RPMI8226 (cell line): ENCODE data around the gene APLP2.
A peak's percentile ranks its signal among the peaks of the same experiment; 100 is the strongest.
"Not testable (repeated sequence)": the region's sequence is repeated elsewhere in the genome, so short reads cannot be mapped to it uniquely, and the experiment has no call there.

Experiments used
- DNase-seq: peaks from one replicate; pipeline ENCODE4 v3.0.0-alpha.2; 2015

Gene APLP2

GRCh38 chr11:130062026-130062425, 7.7 kb upstream of the APLP2 start:
- DNase-seq = no peak

DNA sequence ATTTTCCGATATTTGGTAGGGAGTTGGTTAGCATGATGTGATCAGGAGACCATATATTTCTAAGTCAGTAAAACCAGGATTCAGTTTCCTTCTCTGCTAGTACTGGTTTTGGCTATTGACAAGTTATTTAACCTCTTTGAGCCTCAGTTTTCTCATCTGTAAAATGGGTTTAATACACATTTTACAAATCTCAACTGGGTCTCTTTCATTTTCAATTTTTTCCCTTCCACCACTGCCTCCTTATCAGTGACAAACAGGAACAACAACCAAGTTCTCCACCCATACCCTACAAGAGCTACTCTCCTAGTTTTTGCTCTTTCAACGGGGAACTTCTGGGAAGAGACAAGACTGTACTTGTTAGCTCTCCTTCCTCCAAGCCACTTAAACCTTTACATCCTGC, 6.2 kb upstream of the APLP2 start:
- no peak for DNase-seq

DNA sequence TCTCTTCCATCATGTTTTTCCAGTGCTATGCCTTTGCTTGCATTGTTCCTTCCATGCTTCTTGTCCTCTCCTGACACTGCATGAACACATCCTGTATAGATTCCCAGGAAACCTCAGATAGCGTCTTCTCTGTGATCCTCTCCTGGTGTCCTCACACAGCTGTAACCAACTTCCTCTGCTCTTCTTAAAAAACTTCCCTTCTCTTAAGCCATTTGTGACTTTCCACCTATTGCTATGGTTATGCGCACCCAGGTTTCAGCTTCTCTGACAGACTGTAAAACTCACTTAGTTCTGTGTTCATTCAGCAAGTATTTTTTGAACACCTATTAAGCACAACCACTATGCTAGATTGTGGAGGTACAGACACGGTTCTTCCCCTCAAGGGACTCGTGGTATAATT, 5.1 kb upstream of the APLP2 start:
- no peak for DNase-seq

DNA sequence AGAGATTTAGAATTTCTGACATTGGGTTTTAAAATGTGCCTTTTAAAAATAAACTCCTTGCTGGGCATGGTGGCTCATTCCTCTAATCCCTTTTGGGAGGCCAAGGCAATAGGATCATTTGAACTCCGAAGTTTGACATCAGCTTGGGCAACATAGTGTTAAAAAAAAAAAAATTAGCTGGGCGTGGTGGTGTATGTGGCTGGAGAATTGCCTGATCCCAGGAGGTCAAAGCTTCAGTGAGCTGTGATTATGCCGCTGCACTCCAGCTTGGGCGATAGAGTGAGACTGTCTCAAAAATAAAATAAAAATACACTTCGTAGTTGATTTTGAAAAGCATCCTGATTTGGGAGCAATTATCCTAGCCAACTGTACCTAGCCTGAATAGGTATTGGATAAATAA, 3.4 kb upstream of the APLP2 start:
- DNase-seq = no peak

DNA sequence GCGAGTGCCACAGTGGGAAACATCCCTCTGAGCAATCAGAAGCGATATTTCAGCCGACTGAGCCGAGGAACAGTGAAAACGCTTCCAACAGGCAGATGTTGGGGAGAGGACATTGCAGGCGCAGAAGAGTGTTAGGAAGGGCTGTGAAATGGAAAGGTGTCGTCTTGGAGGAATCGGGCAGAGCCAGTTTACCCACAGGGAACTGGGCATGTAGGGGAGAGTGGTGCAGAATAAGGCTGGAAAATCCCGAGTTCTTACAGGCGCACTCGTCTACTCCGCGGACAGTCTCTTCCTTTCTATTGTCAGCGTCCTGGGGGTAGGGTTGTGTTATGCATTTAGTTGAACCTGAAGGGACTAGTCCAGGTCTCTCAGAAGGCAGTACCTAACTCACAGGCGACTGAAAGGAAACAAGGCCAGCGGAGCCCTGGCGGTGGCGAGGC, 1.1 kb upstream of the APLP2 start:
- DNase-seq = no peak

DNA sequence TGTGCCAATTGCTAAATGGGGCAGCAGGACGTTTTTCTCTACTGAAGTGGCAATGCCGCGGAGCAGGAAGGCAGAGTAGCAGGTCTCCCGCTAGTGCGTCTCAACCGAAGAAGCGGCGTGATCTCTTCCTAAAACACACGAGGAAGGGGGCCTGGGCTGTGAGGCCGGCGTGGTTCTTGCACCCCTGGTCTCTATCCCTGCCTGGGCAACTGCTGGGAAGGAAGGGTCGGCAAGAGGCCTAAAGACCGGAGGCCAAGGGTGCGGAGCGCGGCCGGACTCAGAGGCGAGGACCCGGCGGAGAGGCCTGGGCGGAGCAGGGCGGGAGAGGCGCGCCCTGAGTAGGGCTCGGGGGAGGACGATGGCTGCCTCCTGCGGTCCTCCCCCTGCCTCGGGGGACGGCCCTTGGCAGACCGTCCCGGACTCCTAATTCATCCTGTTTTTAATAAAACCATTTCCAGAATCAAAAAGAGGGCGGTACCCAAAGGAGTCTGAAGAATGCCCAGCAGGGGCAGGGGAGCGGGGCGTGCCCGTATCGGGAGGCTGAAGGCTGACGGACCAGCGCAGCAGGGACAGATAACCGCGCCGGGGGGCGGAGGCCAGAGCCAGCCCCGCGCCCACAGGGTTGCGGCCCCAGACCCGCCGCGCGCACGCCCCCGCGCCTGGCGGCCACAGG, 572 bp upstream of the APLP2 start:
- DNase-seq = peak; percentile 51

GRCh38 chr11:130070109-130070845, 583 bp downstream of the APLP2 start:
- peak; percentile 61 for DNase-seq

DNA sequence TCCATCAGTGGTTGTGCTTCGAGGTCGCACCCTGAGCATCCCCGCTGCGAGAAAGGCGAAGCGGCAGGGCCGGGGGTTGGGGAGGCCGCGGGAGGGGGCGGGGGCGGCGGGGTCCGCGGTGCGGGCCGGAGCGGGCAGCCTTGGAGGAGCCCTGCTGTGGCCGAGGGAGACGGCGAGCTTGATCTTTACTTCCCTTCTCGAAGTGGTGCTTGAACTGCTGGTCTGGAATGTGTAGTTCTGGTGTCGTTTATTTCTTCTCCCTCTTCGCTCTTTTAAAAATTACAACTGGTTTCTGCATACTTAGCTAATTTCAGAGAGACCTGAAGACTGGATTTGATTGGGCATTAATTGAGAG, 1.1 kb downstream of the APLP2 start:
- DNase-seq = no peak

DNA sequence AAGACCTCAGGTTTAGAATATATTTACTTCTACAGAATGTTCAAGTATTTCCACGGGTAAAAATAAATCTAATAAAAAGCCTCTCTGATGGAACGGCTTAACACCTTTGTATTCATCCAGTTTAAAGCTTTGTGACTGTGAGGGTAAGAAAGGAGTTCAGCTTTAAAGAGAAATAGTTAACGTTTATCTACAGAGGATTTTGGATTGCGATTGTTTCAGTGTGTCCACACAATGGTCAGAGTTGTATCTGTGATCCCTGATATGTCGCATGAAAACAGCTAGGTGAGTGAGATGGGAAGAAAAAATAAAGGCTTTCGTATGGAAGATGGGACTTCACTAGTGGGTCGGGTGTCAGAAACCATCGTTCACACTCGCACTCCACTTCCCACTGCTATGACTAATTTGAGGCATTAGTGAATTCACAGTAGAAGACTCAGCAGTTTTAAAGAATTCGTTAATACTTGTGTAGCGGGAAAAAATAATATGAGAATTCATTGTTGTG, 1.6 kb downstream of the APLP2 start:
- no peak for DNase-seq

GRCh38 chr11:130074736-130075135, 5.0 kb downstream of the APLP2 start:
- no peak for DNase-seq

- DNase-seq = no peak
Measured at GRCh38 chr11:130076778-130077481, 7.2 kb downstream of the APLP2 start.

- no peak for DNase-seq
Measured at GRCh38 chr11:130077671-130078070, 8.0 kb downstream of the APLP2 start.

GRCh38 chr11:130078080-130078479, 8.4 kb downstream of the APLP2 start:
- no peak for DNase-seq

- no peak for DNase-seq
Measured at GRCh38 chr11:130085671-130086290, 16.1 kb downstream of the APLP2 start.

- no peak for DNase-seq
Measured at GRCh38 chr11:130086669-130087068, 17.0 kb downstream of the APLP2 start.

- DNase-seq = no peak
Measured at GRCh38 chr11:130087294-130087926, 17.7 kb downstream of the APLP2 start.

DNA sequence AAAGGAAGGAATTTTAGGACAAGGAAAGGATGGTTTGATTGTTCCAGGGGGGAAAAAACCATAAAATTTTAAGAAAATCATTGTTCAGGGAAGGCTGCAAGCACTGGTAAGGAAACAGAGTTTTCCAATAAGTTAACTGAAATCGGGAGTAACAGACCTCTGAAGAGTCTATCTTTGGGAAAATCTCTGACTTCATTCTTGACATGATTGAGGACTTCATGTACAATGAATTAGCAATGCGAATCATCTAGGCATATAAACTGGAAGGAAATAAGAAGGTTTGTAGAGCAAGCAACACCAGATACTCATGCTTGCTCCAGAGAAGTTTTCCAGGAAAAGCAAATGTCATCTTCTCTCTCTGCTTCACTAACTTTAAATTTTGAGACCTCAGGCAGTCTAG, 18.5 kb downstream of the APLP2 start:
- no peak for DNase-seq

DNA sequence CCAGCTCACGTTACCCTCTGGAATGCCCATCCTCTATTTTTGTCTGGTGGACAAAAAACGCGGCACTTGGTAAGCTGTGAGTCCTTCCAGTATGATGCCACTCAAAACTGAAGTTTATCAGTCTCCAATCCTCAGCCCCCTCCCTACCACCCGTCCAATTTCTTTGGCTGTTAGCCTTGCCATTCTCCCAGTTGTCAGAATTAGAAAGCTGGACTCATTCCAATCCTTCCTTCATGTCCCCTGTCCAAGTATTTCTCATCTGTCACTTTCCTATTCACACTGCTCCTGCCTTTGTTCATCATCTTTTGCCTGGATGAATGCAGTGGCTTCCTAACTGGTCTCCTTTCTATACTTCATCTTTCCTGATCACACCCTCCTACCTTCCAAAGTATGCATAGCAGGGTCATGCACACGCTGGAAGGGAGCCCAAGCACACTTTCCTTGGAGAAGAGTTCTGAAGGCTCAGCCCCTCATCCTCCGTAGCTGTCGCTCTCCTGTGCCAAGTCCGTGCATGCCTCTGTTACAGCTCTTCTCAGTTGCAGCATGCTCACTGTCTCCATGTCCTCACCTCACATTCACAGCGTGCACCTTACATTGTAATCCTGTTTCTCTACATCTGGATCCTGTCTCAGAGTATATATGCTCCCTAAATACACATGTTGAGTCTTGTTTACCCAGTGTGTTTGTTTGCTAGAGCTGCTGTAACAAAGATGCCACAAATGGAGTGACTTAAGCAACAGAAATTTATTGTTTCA, 19.4 kb downstream of the APLP2 start:
- no peak for DNase-seq

DNA sequence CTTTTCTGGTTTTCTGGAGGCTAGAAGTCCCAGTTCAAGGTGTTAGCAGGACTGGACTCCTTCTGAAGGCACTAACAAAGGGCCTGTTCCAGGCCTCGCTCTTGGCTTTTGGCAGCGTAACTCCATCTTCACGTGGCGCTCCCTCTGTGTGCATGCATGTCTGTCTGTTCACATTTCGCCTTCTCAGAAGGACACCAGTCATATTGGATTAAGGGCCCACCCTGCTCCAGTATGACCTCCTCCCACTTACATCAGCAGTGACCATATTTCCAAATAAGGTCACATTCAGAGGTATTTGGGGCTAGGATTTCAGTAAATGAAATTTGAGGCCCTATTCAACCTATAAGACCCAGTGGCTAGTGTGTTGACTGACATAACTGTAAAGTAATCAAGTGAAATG, 20.0 kb downstream of the APLP2 start:
- DNase-seq = no peak

- not testable (repeated sequence) for DNase-seq
Measured at GRCh38 chr11:130090517-130090916, 20.8 kb downstream of the APLP2 start.

DNA sequence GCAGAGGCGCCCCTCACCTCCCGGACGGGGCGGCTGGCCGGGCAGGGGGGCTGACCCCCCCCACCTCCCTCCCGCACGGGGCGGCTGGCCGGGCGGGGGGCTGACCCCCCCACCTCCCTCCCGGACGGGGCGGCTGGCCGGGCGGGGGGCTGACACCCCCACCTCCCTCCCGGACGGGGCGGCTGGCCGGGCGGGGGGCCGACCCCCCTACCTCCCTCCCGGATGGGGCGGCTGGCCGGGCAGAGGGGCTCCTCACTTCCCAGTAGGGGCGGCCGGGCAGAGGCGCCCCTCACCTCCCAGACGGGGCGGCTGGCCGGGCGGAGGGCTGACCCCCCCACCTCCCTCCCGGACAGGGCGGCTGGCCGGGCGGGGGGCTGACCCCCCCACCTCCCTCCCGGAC, 21.5 kb downstream of the APLP2 start:
- not testable (repeated sequence) for DNase-seq

DNA sequence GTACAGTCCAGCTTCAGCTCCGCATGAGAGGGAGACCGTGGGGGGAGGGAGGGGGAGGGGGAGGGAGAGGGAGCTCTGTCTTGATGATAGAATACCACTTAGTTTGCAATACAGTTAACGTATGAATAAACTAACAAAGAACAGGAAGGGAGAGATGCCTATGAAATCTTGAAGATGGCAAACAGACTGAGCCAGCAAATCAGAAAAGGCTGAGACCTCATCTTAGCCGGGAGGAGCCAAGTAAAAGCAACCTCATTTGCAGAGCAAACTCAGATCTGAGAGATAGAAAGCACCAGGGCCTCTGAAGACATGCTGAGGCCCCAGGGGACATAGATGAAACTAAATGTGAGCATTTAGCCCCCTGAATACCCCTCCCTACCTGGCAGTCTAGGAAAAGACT, 23.0 kb downstream of the APLP2 start:
- DNase-seq = no peak
